OCI-LY1 (cell line): ENCODE data around the gene ZBTB5.

Experiments
- H2AFZ ChIP-seq: fragments of 200-600 bp; sonication (generic), shearing (Covaris generic); 2 replicates; pipeline ENCODE4 v1.6.0; 2014; ENCODE audit warnings: antibody characterized with exemption, mild to moderate bottlenecking, low read length
- H3F3A ChIP-seq: fragments of 200-600 bp; sonication (generic), shearing (Covaris generic); 2 replicates; pipeline ENCODE4 v1.6.0; 2014; ENCODE audit warnings: mild to moderate bottlenecking, antibody characterized with exemption, low read length, moderate library complexity; ENCODE audit not compliant: insufficient read depth
- H3K27ac ChIP-seq: fragments of 200-600 bp; sonication (generic); 2 replicates; pipeline ENCODE4 v1.5.1; 2014; ENCODE audit warnings: low read length, mixed run types, mild to moderate bottlenecking, low read depth; ENCODE audit not compliant: poor library complexity, severe bottlenecking
- H3K27me3 ChIP-seq: fragments of 200-600 bp; sonication (generic); 2 replicates; pipeline ENCODE4 v1.6.0; 2014; ENCODE audit warnings: antibody characterized with exemption, mild to moderate bottlenecking, low read length, moderate library complexity; ENCODE audit not compliant: insufficient read depth
- H3K36me3 ChIP-seq: fragments of 200-600 bp; sonication (generic); 2 replicates; pipeline ENCODE4 v1.6.1; 2014; ENCODE audit warnings: mild to moderate bottlenecking, antibody characterized with exemption, low read length, moderate library complexity, mixed read lengths; ENCODE audit not compliant: insufficient read depth
- H3K4me1 ChIP-seq: fragments of 200-600 bp; sonication (generic); 2 replicates; pipeline ENCODE4 v1.5.1; 2014; ENCODE audit warnings: mild to moderate bottlenecking, low read length, moderate library complexity; ENCODE audit not compliant: insufficient read depth, severe bottlenecking
- H3K4me2 ChIP-seq: fragments of 200-600 bp; sonication (generic), shearing (Covaris generic); 2 replicates; pipeline ENCODE4 v1.6.1; 2014; ENCODE audit warnings: low read length
- H3K4me3 ChIP-seq: fragments of 200-600 bp; sonication (generic); 2 replicates; pipeline ENCODE4 v1.5.1; 2014; ENCODE audit warnings: low read length, low read depth, mild to moderate bottlenecking, mixed read lengths; ENCODE audit not compliant: poor library complexity, severe bottlenecking
- H3K79me2 ChIP-seq: fragments of 200-600 bp; shearing (Covaris generic); 2 replicates; pipeline ENCODE4 v1.6.1; 2016; ENCODE audit warnings: mixed run types, low read length, mixed read lengths; ENCODE audit not compliant: insufficient read depth
- H3K9ac ChIP-seq: fragments of 200-600 bp; sonication (generic), shearing (Covaris generic); 2 replicates; pipeline ENCODE4 v1.6.1; 2014; ENCODE audit warnings: mild to moderate bottlenecking, low read length, mixed read lengths
- H3K9me2 ChIP-seq: fragments of 200-600 bp; sonication (generic), shearing (Covaris generic); 2 replicates; pipeline ENCODE4 v1.6.1; 2014; ENCODE audit warnings: low read depth, mild to moderate bottlenecking, low read length, mixed read lengths
- H3K9me3 ChIP-seq: fragments of 200-600 bp; shearing (Covaris generic); 2 replicates; pipeline ENCODE4 v1.6.1; 2014; ENCODE audit warnings: low read length, mixed read lengths
- H4K20me1 ChIP-seq: fragments of 200-600 bp; sonication (generic), shearing (Covaris generic); 2 replicates; pipeline ENCODE4 v1.6.0; 2016; ENCODE audit warnings: mild to moderate bottlenecking, low read length; ENCODE audit not compliant: insufficient read depth
- CTCF ChIP-seq: fragments of 200-600 bp; sonication (generic), shearing (Covaris generic); IDR thresholded peaks from 2 replicates; pipeline ENCODE4 v1.5.1; 2017; ENCODE audit warnings: mild to moderate bottlenecking, antibody characterized with exemption, low read length, moderate library complexity, mixed read lengths
- EZH2 ChIP-seq: fragments of 200-600 bp; sonication (generic), shearing (Covaris generic); IDR thresholded peaks from 2 replicates; pipeline ENCODE4 v1.8.0; 2017; ENCODE audit warnings: borderline replicate concordance, mixed run types, mild to moderate bottlenecking, antibody characterized with exemption, low read length, moderate library complexity, mixed read lengths

The ZBTB5 gene

GRCh38 chr9:37413311-37413710, 51.9 kb downstream of the ZBTB5 start:
- no peaks in the 10 kb centered on the region for H3K9me2 ChIP-seq
- H3K4me2 ChIP-seq: peak overlapping the region; percentile 66
- H3F3A ChIP-seq: 0 out of 2 replicates have a peak, but pooled peaks cover 10% of the 10 kb centered on the region

GRCh38 chr9:37412431-37413151, 52.7 kb downstream of the ZBTB5 start:
- no peaks in the 10 kb centered on the region for H3K36me3 ChIP-seq
- no peaks in the 10 kb centered on the region for H3K27me3 ChIP-seq
- no peaks in the 10 kb centered on the region for H3K79me2 ChIP-seq
- peak overlapping the region; percentile 89 for H3K9ac ChIP-seq
- H3F3A ChIP-seq: 0 out of 2 replicates have a peak, but pooled peaks cover 10% of the 10 kb centered on the region
- H4K20me1 ChIP-seq: no peaks in the 10 kb centered on the region
- H3K27ac ChIP-seq: peak overlapping the region; percentile 100
- H3K9me2 ChIP-seq: no peaks in the 10 kb centered on the region
- peak overlapping the region; percentile 51 for H3K4me3 ChIP-seq
- no peak overlapping the region for H2AFZ ChIP-seq
- peak overlapping the region; percentile 66 for H3K4me2 ChIP-seq
- H3K4me1 ChIP-seq: peaks cover 100% of the 10 kb centered on the region
- no peak for TF ChIP-seq EZH2
- TF ChIP-seq CTCF: no peak
- H3K9me3 ChIP-seq: no peaks in the 10 kb centered on the region

More at GRCh38 chr9:37413311-37413710, 51.9 kb downstream of the ZBTB5 start:
- no peaks in the 10 kb centered on the region for H3K9me3 ChIP-seq
- no peaks in the 10 kb centered on the region for H3K79me2 ChIP-seq
- H3K27me3 ChIP-seq: no peaks in the 10 kb centered on the region
- peak overlapping the region; percentile 89 for H3K9ac ChIP-seq
- H3K4me1 ChIP-seq: peaks cover 100% of the 10 kb centered on the region
- no peaks in the 10 kb centered on the region for H3K36me3 ChIP-seq
- TF ChIP-seq CTCF: no peak
- TF ChIP-seq EZH2: no peak
- H4K20me1 ChIP-seq: no peaks in the 10 kb centered on the region
- H3K4me3 ChIP-seq: peak overlapping the region; percentile 51
- H3K27ac ChIP-seq: peak overlapping the region; percentile 100
- no peak overlapping the region for H2AFZ ChIP-seq

DNA sequence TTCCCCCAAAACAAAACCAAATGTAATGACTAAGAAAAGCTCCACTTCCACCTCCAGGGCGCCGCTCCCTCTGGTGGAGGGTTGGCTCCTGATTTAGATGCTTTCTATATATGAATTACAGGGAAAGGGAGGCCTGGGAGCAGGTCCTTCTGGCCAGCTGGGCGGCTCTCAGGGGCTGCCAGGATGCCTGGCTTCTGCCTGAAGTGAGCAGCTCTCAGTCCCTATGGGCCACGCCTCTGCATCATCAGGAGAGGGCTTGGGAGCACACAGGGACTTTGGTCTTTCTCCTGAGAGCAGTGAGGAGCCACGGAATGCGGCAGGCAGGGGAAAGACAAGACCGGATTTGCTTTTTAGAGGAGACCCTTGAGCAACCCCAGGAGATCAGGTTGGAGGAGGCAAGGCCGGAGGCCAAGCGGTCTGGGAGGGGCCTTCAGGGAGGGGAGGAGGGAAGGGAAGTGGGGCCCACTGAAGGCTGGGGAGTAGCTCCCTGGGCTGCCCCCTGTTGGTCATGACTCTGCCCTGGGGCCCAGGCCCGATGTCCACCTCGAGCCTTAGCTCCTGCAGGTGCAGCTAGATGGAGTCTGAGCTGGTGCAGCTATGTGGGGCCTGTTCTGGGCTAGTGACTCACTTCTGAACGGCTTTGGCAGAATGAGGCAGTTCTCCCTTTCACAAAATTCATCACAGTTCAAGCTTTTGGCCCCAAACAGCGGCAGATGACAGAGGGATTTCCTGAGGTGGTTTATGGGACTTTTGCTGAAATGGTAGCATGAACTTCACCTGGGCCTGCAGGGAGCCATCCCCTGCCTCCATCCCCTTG, 54.1 kb downstream of the ZBTB5 start:
- H3K4me1 ChIP-seq: peaks cover 100% of the 10 kb centered on the region
- H3K4me3 ChIP-seq: peak overlapping the region; percentile 51

More for the DNA sequence above, 54.1 kb downstream of the ZBTB5 start:
- Histone ChIP-seq H3K4me2 (peak overlapping the region; percentile 66), H4K20me1 (no peaks in the 10 kb centered on the region), H3K9ac (peak overlapping the region; percentile 89), H3K9me2 (no peaks in the 10 kb centered on the region), H2AFZ (no peak overlapping the region), H3K36me3 (no peaks in the 10 kb centered on the region), H3K27me3 (no peaks in the 10 kb centered on the region), H3K27ac (peak overlapping the region; percentile 100), H3K9me3 (no peaks in the 10 kb centered on the region), H3K79me2 (no peaks in the 10 kb centered on the region), H3F3A (0 out of 2 replicates have a peak, but pooled peaks cover 10% of the 10 kb centered on the region)
- TF ChIP-seq EZH2: no peak
- TF ChIP-seq CTCF: peak; percentile 67
